ENCODE data around the gene PBXIP1. TPM values are rescaled to one million over a fixed set of nuclear protein-coding genes. Genes with fewer than 3 reads are reported as not detected.
"Not testable (repeated sequence)": the region's sequence is repeated elsewhere in the genome, so short reads cannot be mapped to it uniquely, and the experiment has no call there.

Gene PBXIP1
- total RNA-seq, 2 experiments from 2014 or later: 12.2 to 13.2 TPM

DNA sequence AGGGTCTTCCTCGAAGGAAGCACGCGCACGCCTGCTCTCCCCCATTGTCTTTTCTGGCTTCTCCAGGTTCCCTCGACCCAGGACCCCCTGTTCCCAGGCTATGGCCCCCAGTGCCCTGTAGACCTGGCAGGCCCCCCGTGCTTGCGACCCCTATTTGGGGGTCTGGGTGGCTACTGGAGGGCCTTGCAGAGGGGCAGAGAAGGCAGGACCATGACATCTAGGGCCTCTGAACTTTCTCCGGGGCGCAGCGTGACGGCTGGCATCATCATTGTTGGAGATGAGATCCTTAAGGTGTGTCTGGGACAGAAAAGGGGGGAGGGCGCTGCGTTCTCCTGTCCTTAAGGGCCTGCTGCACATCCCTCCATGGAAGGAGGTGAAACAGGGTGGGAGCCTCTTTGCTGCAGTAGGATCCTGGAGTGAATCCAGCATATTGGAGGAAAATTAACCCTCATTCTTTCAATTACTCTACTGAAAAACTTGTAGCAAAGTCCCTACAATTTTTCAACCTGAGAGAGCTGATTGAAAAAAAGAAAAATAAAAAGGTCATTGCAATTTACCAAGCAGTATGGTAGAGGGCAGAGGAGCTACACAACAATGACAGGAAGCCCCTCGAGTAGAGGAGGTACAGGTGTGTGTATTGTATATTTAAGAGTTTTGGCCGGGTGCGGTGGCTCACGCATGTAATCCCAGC is 28.0 kb upstream of the PBXIP1 start:
- Mint-ChIP-seq H3K4me1 (peaks cover 17% of the 10 kb centered on the region), H3K4me3 (no peak overlapping the region), H3K27me3 (no peaks in the 10 kb centered on the region), H3K27ac (no peak overlapping the region), H3K36me3 (peaks cover 29% of the 10 kb centered on the region), H3K9me3 (no peaks in the 10 kb centered on the region)
- DNase-seq: no peak

DNA sequence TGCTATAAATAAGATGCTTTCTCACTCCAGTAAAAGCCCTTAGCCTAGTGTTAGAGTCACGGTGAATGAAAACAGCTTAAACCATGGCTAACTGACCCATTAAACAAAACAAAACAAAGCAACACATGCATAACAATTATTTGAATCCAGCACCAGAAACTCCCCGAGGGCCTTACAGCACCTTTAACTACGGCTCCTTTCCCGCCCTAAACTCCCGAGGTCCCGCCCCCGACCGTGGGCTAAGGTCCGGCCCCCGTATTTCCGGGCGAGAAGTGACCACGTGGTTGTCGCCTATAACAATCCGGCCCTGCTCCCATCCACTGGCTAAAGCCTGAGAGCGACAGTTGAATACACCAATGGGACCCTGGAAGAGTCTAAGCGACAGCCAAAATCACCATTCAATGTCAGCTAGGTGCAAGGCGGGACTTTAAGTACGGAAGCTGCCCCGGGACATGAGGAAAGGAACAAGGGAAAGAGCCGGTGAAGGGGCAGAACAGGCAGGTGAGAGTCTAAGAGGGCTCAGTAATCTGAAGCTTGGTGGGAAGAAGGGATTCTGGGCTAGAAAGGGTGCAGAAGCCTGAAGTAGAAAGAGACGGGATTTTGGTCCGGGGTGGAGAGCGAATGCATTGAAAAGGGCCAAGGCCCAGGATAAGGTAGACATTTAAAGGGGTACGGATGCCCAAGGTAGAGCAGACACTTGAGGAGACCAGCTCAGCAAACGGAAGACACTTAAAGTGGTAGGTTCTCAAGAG is 27.2 kb upstream of the PBXIP1 start, which contains the start of gene FLAD1:
Gene FLAD1 (plus strand): TSS at position 448 of the 752 bp plus-strand sequence. CDS start 351 bp downstream, outside the sequence.
- Mint-ChIP-seq H3K9me3 (no peaks in the 10 kb centered on the region), H3K27me3 (no peaks in the 10 kb centered on the region), H3K36me3 (peaks cover 24% of the 10 kb centered on the region), H3K4me3 (no peak within 1 kb of the TSS), H3K4me1 (peaks cover 11% of the 10 kb centered on the region), H3K27ac (no peak within 1 kb of the TSS)
- DNase-seq: peak; percentile 97

DNA sequence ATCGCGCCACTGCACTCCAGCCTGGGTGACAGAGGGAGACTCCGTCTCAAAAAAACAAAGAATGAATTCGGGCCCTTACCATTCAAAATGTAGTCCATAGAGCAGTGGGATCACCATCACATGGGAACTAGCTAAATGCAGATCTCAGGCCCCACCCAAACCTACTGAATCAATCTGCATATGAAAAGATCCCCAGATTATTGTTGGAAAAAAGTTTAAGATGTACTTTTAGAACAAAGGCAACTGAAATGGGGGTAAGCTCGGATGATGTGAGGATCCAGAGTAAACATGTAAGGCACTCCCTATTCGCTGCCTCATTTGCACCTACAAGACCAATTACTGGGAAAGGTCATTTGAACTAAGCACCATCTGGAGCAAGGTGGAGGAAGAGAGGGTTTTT is 26.4 kb upstream of the PBXIP1 start:
- no peak overlapping the region for H3K27ac Mint-ChIP-seq
- H3K4me1 Mint-ChIP-seq: peaks cover 9% of the 10 kb centered on the region
- H3K27me3 Mint-ChIP-seq: no peaks in the 10 kb centered on the region
- H3K4me3 Mint-ChIP-seq: no peak overlapping the region
- DNase-seq: no peak
- no peaks in the 10 kb centered on the region for H3K9me3 Mint-ChIP-seq
- peaks cover 29% of the 10 kb centered on the region for H3K36me3 Mint-ChIP-seq

GRCh38 chr1:154978360-154978759 is 22.5 kb upstream of the PBXIP1 start:
- DNase-seq: no peak

GRCh38 chr1:154977762-154978161 is 21.9 kb upstream of the PBXIP1 start:
- H3K36me3 Mint-ChIP-seq: peaks cover 32% of the 10 kb centered on the region
- not testable (repeated sequence) for H3K9me3 Mint-ChIP-seq, H3K4me1 Mint-ChIP-seq, H3K27ac Mint-ChIP-seq, H3K27me3 Mint-ChIP-seq, DNase-seq, H3K4me3 Mint-ChIP-seq

More at GRCh38 chr1:154978360-154978759, 22.5 kb upstream of the PBXIP1 start:
- no peaks in the 10 kb centered on the region for H3K9me3 Mint-ChIP-seq
- no peaks in the 10 kb centered on the region for H3K27me3 Mint-ChIP-seq
- H3K4me1 Mint-ChIP-seq: peaks cover 3% of the 10 kb centered on the region
- H3K27ac Mint-ChIP-seq: no peak overlapping the region
- H3K4me3 Mint-ChIP-seq: no peak overlapping the region
- H3K36me3 Mint-ChIP-seq: peaks cover 32% of the 10 kb centered on the region

GRCh38 chr1:154975409-154976059 is 19.6 kb upstream of the PBXIP1 start:
- no peak overlapping the region for H3K4me3 Mint-ChIP-seq
- peaks cover 32% of the 10 kb centered on the region for H3K36me3 Mint-ChIP-seq
- H3K27me3 Mint-ChIP-seq: no peaks in the 10 kb centered on the region
- peak; percentile 72 for DNase-seq
- H3K4me1 Mint-ChIP-seq: peaks cover 21% of the 10 kb centered on the region
- H3K9me3 Mint-ChIP-seq: no peaks in the 10 kb centered on the region
- H3K27ac Mint-ChIP-seq: no peak overlapping the region

- Mint-ChIP-seq H3K4me3 (no peak overlapping the region), H3K4me1 (peaks cover 21% of the 10 kb centered on the region), H3K9me3 (no peaks in the 10 kb centered on the region), H3K27ac (no peak overlapping the region), H3K36me3 (peaks cover 31% of the 10 kb centered on the region), H3K27me3 (no peaks in the 10 kb centered on the region)
- DNase-seq: peak; percentile 93
Observed at GRCh38 chr1:154974808-154975408, 19.0 kb upstream of the PBXIP1 start.

GRCh38 chr1:154974102-154974807 is 18.4 kb upstream of the PBXIP1 start, which contains the start of gene CKS1B:
Gene CKS1B, plus strand, starts transcription at chr1:154974681. Its CDS starts 65 bp downstream, at chr1:154974746.
- H3K4me1 Mint-ChIP-seq: peaks cover 24% of the 10 kb centered on the region
- peak; percentile 91 for DNase-seq
- peaks cover 26% of the 10 kb centered on the region for H3K36me3 Mint-ChIP-seq
- no peak within 1 kb of the TSS for H3K27ac Mint-ChIP-seq
- H3K9me3 Mint-ChIP-seq: no peaks in the 10 kb centered on the region
- no peak within 1 kb of the TSS for H3K4me3 Mint-ChIP-seq
- no peaks in the 10 kb centered on the region for H3K27me3 Mint-ChIP-seq

DNA sequence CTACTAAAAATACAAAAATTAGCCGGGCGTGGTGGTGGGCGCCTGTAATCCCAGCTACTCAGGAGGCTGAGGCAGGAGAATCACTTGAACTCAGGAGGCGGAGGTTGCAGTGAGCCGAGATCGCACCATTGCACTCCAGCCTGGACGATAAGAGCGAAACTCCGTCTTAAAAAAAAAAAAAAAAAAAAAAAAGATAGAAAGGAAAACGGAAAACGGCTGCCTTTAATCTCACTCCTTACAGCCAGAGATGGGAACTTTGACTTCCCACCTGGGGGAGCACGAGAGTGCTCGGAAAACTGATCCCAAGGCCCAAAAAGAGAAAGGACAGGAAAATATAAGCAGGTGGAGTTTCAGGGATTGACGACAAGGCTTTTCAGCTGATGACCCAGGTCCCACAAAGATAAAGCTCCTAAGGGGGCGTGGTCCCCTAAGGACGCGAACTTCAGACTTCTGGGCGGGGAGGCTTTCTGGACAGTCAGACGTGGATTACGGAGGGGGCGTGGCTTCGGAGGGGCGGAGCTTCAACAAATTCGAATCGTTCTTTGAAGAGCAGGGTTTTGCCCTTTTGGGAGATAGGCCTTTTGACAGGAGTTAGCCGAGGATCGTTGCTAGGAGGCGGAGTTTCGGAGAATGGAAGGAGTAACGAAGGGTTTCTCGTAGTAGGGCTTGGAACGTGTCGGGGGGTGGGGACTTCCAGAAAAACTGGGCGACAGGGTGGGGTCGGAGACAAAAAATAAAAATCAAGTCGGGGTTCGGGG is 17.6 kb upstream of the PBXIP1 start:
- Mint-ChIP-seq H3K4me3 (no peak overlapping the region), H3K4me1 (peaks cover 27% of the 10 kb centered on the region), H3K36me3 (peaks cover 23% of the 10 kb centered on the region), H3K27me3 (no peaks in the 10 kb centered on the region), H3K9me3 (no peaks in the 10 kb centered on the region), H3K27ac (no peak overlapping the region)
- peak; percentile 91 for DNase-seq

GRCh38 chr1:154972517-154973343 is 16.8 kb upstream of the PBXIP1 start:
- peak overlapping the region; percentile 39 for H3K27ac Mint-ChIP-seq
- H3K9me3 Mint-ChIP-seq: no peaks in the 10 kb centered on the region
- peaks cover 19% of the 10 kb centered on the region for H3K36me3 Mint-ChIP-seq
- no peak overlapping the region for H3K4me3 Mint-ChIP-seq
- no peak for DNase-seq
- peaks cover 30% of the 10 kb centered on the region for H3K4me1 Mint-ChIP-seq
- H3K27me3 Mint-ChIP-seq: no peaks in the 10 kb centered on the region

GRCh38 chr1:154972213-154972516 is 16.3 kb upstream of the PBXIP1 start:
- Mint-ChIP-seq H3K36me3 (peaks cover 15% of the 10 kb centered on the region), H3K9me3 (no peaks in the 10 kb centered on the region), H3K4me1 (peaks cover 30% of the 10 kb centered on the region), H3K27ac (peak overlapping the region; percentile 39), H3K27me3 (no peaks in the 10 kb centered on the region), H3K4me3 (no peak overlapping the region)
- DNase-seq: no peak

- no peak for DNase-seq
- Mint-ChIP-seq H3K9me3 (no peaks in the 10 kb centered on the region), H3K36me3 (peaks cover 8% of the 10 kb centered on the region), H3K4me3 (peak overlapping the region; percentile 37), H3K27ac (no peak overlapping the region), H3K4me1 (peaks cover 30% of the 10 kb centered on the region), H3K27me3 (no peaks in the 10 kb centered on the region)
Observed at GRCh38 chr1:154971341-154971998, 15.6 kb upstream of the PBXIP1 start.
